ENCODE measurements around the gene EPS15. TPM values are rescaled to one million over a fixed set of nuclear protein-coding genes. Genes with fewer than 3 reads are reported as not detected.

EPS15 gene
- total and polyA plus RNA-seq, 9 of the 15 experiments (the other 6 are each of a cell fraction or from before 2014, with no cell fraction given) = 23.1 to 69.0 (median 41.7) TPM

DNA sequence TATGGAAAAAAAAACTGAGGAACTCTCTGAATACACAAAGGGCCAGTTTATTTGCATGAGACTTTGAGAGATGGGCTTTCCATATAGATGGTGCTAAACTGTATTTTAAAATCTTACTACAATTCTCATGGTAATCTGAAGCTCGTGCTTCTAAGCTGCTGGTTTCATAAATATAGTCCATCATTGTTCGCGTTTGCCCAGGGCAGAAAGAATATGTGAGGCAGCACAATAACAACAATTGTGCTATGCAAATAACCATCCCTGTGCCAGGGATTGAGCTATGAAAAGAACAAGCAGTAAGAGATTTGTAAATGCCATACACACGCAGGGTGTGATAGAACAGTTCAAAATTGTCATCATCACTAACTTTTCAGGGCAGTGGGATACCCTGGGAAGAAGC, 4.9 kb upstream of the EPS15 start:
- Histone ChIP-seq H3K4me2 (ENCODE audit: insufficient read depth, low read length) (no peak overlapping the region), H2AFZ (ENCODE audit: low read depth, low read length) (no peak overlapping the region), H3K9me1 (ENCODE audit: control insufficient read depth, insufficient read depth, low read length) (no peaks in the 10 kb centered on the region), H3K9me3 (replicated peaks; ENCODE audit: control insufficient read depth, insufficient read depth, low read depth, low read length) (no peaks in the 10 kb centered on the region), H3K9ac (ENCODE audit: insufficient read depth in 1 of 2, low read depth in 2 of 2, low read length in 2 of 2) (no peak overlapping the region), H4K20me1 (replicated peaks; ENCODE audit: control insufficient read depth, insufficient read depth, low read length) (no peaks in the 10 kb centered on the region), H3K4me3 (no peak overlapping the region), H3K27ac (ENCODE audit: extremely low read depth, low read depth, low read length) (no peak overlapping the region), H3K4me1 (replicated peaks in 1 of 2; ENCODE audit: control insufficient read depth in 2 of 2, insufficient read depth in 2 of 2, low read length in 2 of 2) (peaks cover 1 to 24% of the 10 kb centered on the region in 2 experiments), H3K27me3 (ENCODE audit: control insufficient read depth in 2 of 2, insufficient read depth in 2 of 2, low read length in 2 of 2) (no peaks in the 10 kb centered on the region), H3K79me2 (ENCODE audit: control insufficient read depth, insufficient read depth, low read length) (peaks cover 1% of the 10 kb centered on the region; the same call in 2 of the 3 replicates), H3K36me3 (ENCODE audit: control insufficient read depth, insufficient read depth, low read length) (peaks cover 16% of the 10 kb centered on the region)
- DNase-seq (ENCODE audit: extremely low read depth in 1 of 4, low spot score in 3 of 4) (no peak), FAIRE-seq (no peak), ATAC-seq (no peak)
- CTCF ChIA-PET (ENCODE audit: low intra/inter-chr PET ratio) = no interaction called here
- intact Hi-C loops (cut with micrococcal nuclease) = loop anchor here (5.0 kb wide), 1 partner anchor 182 kb away; no protein-coding TSS in a partner anchor
- no TSS peak for BruUV-seq (replicated peaks)
- in situ Hi-C loops (cut with MboI) = no loop called here
- POLR2A ChIA-PET = interaction anchor here (1.4 to 1.6 kb wide), 2 partner anchors 11 to 19 kb away, joined by 6 to 7 read pairs; no protein-coding TSS in a partner anchor
- TF ChIP-seq BRCA1 (IDR thresholded peaks at IDR 0.05) = no peak
- no peak for TF ChIP-seq BRCA1 (CRISPR knock-in tag; IDR thresholded peaks at IDR 0.05)
- TF ChIP-seq CBX8 (IDR thresholded peaks at IDR 0.05; ENCODE audit: borderline replicate concordance, extremely low read depth, low read depth, low read length, poor library complexity, severe bottlenecking) = no peak
- TF ChIP-seq ZC3H11A (IDR thresholded peaks at IDR 0.05; ENCODE audit: low read depth, low read length) = no peak
- no peak for TF ChIP-seq ARID2 (IDR thresholded peaks at IDR 0.05)
- no peak for TF ChIP-seq ZNF263 (CRISPR knock-in tag; IDR thresholded peaks at IDR 0.05; ENCODE audit: borderline replicate concordance)
- TF ChIP-seq CSDE1 (IDR thresholded peaks at IDR 0.05) = no peak
- no peak for TF ChIP-seq ZFP30 (CRISPR knock-in tag; IDR thresholded peaks at IDR 0.05; ENCODE audit: borderline replicate concordance)
- TF ChIP-seq TAF1 (IDR thresholded peaks at IDR 0.05; ENCODE audit: control insufficient read depth, extremely low read depth, insufficient read depth, low read length, severe bottlenecking) = no peak
- no peak for TF ChIP-seq SAP30 (IDR thresholded peaks at IDR 0.05; ENCODE audit: borderline replicate concordance, insufficient read depth, low read depth, low read length, poor library complexity, severe bottlenecking)
- no peak for TF ChIP-seq ZFP91 (CRISPR knock-in tag; IDR thresholded peaks at IDR 0.05)
- 81% methylated on average over 4 of the region's 4 CpGs for WGBS (ENCODE audit: insufficient coverage, low coverage, missing lambda C conversion rate)

Data from K562 (cell line).